NCI-H2196 (cell line): ENCODE data around the gene C2orf66.

Experiments used
- DNase-seq: peaks from one replicate; lab custom pipeline; 2025; ENCODE audit not compliant: unreplicated experiment; lab: John Stamatoyannopoulos, UW

Gene C2orf66

DNA sequence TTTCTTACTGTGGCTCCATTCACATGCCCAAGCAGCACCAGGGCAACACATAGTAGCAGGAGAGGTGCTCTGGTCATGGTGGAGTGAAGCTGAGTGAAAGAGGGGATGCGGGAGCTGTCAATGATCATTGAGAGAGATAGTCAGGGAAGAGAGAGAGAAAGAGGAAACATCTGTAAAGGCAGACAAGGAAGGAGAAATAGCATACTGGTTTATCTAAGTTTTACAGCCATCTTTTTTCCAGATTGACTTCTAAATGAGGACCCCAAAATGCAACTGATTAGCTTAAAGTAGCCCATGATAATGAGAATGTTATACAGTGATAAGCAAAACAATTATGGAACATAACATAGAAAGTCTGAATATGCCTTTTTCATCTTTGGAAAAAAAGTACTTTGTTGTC is at the start of gene C2orf66:
Gene C2orf66, minus strand, starts transcription at position 96 of the 400 bp plus-strand sequence. Its CDS starts 19 bp downstream, at position 77.
- no peak for DNase-seq

DNA sequence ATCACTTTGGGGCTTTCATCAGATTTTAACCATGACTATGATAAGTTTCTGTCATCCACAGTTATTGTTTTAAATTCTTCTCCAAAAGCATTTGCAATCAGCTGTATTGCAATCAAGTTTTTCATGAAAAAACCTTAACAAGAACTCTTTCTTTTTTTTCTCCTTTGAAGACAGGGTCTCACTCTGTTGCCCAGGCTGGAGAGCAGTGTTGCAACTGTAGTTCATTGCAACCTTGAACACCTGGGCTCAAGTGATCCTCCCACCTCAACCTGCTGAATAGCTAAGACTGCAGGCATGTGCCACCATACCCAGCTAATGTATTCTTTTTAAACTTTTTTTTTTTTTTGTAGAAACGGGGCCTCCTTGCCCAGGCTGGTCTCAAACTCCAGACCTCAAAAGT is 45.5 kb upstream of the C2orf66 start:
- DNase-seq = no peak

DNA sequence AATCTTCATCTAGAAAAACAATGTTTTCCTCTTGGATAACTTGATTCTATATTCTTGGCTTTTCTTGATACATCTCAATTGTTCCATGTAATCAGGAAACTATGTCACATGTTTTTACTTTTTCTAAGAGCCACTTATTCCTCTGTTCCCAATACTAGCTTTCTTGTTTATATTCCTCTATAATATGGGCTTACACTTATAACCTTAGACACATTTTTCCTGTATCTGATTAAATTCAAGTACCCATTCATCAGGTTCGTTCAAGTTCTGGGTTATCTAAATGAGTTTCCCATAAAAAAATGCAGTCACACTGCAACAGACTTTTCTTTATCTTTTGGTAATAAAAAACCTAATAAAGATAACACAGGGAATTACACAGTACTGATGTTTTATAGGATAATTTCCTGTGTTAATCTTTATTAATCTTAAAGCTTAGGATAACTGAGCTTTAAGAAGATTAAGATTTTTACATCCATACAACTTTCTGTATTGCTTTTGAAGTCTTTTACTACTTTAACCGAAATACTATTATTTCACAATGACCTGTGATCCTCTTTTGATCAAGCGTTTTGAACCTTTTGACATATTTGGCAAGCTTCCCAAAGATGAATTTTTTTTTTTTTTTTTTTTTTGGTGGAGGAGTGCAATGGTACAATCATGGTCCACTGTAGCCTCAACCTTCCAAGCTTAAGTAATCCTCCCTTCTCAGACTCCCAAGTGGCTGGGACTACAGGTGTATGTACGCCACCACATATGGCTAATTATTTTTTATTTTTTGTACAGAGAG is 44.3 kb upstream of the C2orf66 start:
- DNase-seq = no peak

DNA sequence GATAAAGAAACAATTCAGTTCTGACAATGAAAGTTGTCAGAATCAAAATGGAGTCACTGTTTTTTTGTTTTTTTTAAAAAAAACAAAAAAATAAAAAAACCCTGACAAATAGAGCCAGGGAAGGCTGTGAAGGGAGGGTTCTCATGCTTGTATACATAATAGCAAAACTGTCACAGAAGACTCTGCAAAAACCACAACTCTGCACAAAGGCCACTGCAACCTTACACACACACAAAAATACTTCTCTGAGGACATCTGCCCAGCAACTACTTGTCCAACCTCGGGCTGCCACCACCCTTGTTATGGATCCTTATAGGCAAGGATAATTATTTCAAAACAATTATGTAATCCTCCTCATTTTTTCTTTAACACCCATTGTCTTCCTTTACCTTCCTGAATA is 41.9 kb upstream of the C2orf66 start:
- no peak for DNase-seq

DNA sequence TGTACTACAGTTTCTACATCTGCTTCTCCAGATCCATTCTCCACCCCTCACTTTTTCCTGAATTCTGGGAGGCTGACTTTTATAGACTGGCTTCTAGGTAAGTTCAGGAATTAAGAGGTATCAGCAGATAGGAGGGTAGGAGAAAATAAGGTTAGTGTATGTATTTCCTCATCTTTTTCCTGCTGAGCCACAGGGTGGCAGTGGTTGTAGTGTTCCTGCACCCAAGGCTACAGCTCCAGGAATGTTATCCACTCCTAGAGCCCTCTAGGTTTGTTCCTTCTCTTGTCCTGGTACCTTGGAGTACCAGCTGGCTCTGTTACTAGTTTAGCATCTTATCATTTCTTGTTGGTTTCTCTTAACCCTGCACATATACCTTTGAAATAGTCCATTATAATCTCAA is 40.7 kb upstream of the C2orf66 start:
- no peak for DNase-seq

DNA sequence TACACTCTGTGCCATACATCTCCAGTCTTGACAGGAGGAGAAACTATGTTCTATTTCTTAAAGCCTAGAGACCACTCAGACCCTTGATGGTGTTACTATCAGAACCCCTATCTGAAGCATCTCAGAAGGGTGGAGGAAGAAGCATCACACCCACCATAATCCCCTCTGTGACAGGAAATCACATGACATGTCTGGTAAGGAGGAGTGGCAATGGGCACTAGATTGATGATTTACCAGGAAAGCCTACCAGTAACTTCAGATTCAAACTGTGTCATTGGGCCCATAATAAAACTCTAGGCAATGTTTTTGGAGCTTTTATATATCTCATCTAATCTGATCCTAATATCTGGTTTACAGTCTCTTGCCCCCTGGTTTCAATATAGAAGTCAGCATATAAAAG is 37.1 kb upstream of the C2orf66 start:
- no peak for DNase-seq

DNA sequence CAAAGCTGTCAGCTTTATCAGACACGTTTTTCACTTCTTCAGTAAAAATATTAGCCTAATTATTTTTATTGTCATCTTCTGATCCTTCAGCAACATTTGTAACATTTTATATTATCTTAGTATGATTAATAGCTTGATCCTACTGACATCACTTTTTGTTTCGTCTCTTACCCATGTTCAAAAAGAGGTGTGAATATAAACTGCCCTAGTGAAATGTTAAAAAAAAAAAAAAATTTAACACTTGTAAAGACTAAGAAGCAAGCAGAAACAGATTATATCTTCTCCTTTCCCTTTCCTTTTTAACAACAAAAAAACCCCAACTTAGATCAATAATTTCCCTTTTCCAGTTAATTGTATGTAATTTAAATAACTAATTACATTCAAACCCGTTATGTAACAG is 36.2 kb upstream of the C2orf66 start:
- no peak for DNase-seq

DNA sequence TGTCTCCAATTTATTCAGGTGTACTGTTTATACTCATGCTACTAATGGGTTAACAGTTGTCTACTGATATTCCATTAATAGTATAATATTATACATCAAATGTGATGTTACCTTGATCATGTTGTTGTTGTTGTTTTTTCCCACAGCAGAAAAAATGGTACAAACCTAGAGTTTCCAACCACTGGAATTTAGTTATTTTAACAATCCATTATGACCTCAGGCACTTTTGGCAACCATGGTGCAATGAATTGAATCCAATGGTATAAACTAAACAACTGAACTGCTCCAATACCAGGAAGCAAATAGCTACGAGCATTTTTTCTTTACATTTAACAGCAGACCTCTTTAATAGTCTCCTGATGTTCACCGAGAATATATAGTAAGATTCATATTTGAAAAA is 31.0 kb upstream of the C2orf66 start:
- no peak for DNase-seq

DNA sequence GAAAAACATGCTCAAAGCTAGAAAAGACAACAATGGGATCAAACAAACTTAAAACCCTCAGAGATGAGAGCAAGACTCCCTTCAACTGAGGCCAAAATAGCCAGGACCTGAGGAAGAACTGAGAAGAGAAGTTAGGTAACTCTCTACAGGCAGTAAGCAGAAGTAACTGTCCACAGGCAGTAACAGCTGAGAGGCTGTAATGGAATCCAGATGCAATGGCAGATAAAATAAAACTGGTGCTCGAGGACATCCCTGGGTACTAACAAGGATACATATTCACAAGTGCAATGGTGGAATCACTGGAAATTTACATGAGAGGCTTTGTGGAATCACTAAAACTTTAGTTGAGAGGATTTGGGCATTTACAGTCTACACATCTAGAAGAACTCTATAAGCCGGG is 30.4 kb upstream of the C2orf66 start:
- no peak for DNase-seq

DNA sequence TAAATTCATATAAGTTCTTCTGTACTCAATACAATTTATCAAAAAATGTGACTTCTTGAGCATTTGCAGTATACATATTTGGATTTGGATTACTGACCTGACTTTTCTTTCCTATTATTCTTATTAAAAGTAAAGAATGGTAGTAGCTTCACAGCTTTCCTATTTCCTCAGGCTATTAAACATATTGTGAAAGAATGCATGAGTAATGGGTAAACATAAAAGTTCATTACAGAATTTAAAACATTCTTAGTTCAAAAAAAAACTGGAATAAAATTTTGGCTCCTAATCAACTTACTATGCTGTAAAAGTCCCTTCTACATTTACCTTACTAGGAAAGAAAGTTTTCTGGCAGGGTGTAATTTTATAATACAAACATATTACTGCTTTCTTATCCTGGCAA is 27.3 kb upstream of the C2orf66 start:
- DNase-seq = no peak

DNA sequence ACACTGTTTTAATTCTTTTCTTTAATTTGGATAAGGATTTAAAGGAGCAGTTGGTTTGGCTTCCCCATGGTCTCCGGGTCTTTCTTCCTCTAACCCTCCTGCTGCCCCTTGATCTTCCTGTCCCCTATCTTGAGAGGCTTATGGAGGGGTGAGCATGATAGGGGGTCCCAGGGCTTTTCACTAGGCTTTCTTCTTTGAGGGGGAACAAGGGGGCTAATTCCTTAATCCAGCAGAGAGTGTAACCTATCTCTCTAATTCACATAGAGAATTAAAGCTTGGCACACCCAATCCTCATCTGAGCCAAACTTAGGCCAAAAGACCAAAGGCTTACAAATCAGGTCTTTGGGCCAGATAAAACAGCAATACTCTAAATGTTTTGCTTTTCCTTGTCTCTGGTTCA is 21.5 kb upstream of the C2orf66 start:
- no peak for DNase-seq

DNA sequence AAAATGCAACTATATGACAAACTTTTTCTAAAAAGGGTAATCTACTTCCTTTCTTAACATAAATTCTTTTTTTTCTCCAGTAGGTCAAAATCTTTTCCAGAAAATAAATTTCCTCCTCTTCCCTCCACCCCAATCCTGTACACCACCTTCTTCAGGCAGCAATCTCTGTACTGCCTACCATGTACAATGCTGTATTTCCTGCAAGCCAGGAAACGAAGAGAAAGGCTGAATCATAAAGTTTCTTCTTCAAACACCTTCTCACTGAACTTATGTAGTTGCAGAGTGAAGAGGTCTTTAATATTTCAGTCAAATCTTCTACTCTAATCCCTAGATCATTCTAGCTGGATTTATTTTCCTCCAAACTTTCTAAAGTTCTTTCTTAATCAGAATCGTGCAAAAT is 18.2 kb upstream of the C2orf66 start:
- no peak for DNase-seq

DNA sequence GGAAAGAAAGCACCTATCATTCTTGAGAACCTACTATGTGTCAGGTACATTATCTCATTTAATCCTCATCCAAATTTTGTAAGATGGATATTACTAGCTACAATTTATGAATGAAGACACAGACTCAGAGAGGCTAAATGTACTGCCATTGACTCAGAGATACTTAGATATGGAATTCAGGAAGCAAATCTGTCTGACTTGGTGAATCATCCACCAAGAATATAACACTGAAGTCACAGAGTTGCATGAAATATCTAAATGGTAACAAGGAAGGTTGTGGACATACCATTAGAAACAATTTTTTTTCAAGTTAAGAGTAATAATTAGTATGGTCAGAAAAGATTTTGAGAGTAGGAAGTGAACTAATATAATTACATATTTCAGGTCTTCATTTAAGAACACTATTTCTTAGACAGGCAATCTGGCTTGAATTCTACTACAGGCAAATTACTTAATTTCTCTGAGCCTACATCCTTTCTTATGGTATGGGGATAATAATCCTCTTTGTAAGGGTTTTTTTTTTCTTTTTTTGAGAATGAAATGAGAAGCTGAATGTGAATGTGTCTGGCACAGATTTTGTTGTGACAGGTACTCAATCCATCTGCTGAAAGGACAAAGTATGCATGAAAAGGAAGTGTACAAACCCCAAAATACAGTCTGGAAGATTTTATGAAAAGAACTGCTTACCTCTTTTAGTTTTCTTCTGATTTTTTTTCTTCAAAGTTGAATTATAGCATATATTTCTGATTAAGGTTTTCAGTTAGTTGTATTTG is 14.8 kb upstream of the C2orf66 start:
- DNase-seq = no peak

DNA sequence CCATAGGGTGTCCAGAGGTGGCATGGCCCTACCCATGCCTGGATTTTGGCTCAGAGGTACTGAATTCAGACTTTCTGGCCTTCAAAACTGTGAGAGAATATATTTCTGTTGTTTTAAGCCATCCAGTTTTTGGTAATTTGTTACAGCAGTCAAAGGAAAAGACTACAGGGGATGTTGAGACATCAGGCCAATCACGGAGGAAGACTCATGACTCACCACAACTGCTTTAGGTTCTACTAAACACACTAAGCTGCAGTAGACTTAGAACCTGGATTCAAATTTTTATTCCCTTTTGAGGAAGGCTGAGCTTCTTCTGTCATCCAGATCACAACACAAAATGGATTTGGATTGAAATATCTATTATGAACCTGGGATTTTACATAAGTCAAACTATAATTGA is 12.0 kb upstream of the C2orf66 start:
- DNase-seq = no peak

DNA sequence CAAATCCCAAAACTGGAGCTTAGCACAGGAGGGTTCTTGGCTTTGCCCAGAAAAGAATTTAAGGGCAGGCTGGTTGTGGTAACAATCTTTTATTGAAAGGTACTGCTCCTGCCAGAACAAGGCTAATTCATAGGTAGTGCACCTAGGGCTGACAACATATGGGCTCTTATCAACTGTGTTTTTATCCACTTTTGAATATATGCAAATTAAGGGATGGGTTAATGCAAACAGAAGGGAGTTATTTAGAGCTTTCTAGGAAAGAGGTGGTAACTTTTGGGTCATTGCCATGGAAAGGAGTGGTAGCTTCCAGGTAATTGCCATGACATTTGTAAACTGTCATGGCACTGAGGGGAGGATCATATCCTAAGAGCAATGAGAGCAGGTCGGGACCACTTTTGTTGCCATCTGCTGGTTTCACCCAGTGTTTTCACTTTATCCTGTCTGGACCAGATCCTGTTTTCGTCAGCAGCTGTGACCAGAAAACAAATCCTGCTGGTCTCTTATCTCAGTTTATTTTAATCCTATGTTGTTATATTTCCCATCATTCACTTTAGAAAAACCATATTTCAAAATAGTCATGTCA is 981 bp downstream of the C2orf66 start:
- DNase-seq = no peak

DNA sequence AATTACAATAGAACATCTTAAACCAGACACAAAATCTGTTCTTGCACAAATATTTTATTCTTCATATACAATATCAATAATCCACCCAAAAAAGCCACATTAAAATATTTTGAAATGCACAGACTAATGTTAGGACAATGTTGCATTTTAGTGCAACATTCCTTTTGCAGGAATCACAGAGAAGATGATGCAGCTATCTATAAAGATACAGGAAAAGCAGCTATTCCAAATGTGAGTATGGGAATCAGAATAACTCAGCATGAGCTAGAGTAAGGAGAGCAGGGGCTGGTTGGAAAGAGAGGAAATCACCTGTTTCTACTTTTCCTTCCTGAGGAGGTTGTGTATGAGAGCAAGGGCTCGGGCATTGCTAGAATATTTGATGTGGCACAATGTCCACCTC is 4.8 kb downstream of the C2orf66 start:
- DNase-seq = no peak

DNA sequence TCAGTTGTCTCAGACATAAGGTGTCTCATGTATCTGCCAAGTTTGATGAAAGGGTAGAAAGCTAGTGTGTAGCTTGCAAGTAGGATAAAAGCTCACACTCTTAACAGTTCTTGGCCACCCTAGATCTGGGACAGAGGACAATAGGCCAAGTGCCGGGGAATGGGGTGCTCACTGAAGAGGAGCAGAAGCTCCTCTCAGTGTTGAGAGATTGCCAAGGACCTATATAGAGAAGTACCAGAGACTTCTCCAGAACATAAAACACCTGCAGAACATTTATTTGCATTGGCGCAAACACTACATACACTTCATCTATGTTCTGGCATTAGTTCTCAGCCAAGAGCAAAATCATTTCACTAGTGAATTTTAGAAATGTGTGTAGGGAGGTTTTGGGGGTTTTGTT is 6.8 kb downstream of the C2orf66 start:
- no peak for DNase-seq

DNA sequence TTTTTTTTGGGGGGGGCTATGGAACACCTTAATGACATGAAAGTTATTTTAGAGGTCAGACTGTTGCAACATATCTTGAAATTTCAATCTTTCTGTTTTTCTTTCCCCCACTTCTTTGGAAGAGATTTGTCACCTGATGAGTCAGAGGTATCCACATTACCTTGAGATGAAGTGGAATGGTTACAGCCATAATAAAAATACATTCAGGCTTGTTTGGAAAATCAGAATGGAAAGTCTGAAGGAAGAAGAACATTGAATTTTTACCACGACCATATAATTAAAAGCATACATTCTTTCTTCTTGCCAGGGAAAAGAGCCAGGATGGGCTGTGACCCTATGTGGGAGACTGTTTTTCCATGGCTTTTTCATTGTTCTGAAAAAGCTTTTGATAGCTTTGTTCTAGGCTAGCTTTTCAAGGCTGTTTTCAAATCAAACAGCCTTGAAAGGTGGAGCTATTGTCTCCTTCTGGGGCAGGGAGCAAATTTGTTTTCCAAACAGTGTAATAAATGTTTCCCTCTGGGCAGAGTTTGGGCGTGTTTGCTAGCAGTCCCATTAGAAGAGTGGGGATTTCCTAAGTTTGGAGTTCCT is 7.4 kb downstream of the C2orf66 start:
- DNase-seq = no peak

DNA sequence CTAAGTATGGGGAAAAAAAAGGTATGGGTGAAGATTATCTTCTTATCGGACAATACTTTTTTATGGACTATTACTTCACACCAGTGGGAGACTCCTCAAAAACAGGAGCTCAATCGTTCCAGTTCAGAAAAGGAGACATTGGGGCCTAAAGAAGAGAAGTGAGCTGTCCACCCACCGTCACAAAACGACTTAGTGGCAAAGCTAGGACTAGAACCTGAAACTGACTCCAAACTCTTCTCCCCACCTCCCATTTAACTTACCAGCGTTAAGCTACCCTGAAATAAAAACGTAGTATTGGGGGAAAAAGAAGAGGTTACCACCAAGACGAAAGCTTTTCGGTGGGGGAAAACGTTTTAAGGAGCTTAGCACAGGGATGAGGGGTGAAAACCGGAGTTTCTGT is 10.2 kb downstream of the C2orf66 start:
- no peak for DNase-seq

DNA sequence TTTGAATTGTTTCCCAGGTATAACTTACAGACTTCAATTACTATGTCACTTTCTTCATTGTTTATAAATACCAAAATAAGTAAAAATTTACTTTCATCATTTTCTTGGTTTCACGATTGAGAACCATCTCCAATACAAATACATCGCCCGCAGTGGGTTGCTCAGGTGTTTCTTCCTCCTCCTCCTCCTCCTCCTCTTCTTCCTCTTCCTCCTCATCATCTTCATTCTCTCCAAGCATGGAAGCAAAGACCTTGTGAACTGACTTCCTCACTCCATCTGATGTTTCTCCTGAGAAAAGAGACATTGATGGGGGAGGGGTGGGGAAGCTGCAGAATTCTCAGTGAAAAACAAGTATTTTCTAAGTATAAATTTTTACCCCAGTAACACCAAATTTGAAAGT is 16.3 kb downstream of the C2orf66 start:
- DNase-seq = no peak

DNA sequence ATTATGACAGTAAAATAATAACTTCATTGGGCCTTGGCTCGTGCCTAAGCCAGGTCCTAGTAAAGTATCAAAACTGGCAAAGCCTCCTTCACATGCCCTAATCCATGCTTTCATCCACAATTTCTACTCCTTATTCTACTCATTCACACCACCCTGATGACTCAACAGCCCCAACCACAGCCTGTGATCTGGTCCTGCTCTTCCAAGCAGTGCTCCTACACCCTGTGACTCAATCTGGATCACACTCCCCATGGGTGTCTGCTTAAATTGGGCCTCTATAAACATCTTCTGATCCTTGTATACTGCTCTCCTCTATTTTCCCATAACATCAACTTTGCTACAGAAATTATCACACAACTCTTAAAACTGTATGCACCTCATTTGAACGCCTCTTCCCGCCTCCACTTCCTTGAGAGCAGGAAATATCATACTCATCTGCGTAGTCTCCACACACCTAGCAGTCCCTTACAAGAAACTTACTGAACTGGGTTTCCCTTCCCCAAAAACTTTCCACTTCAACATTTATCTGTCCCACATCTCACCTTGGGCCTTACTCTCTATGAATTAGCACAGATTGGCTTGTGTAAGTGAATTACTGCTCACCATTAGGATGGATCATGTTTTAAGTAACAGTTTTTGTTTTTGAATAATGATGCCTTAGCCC is 25.6 kb downstream of the C2orf66 start:
- DNase-seq = no peak
